Measurements from ENCODE around the gene GLDN. TPM values are rescaled to one million over a fixed set of nuclear protein-coding genes. Genes with fewer than 3 reads are reported as not detected.
A peak's percentile ranks its signal among the peaks of the same experiment; 100 is the strongest.

Gene GLDN
- total RNA-seq, result 0.13 and 0.26 TPM in 2 replicates

GRCh38 chr15:51341366-51342226, at the start of gene GLDN:
GLDN (plus strand) TSS chr15:51341655; CDS start chr15:51341685, 30 bp downstream.
- DNase-seq (ENCODE audit: low read depth), result no peak

GRCh38 chr15:51298620-51299019, 42.8 kb upstream of the GLDN start:
- no peak for TF ChIP-seq CTCF (IDR thresholded peaks at IDR 0.05; ENCODE audit: insufficient read depth, low read length, severe bottlenecking)
- FAIRE-seq (no peak), DNase-seq (ENCODE audit: low read depth) (no peak)
- Histone ChIP-seq H3K27me3 (ENCODE audit: control insufficient read depth, insufficient read depth, low read length) (peaks cover 6% of the 10 kb centered on the region), H3K4me3 (ENCODE audit: low read depth, low read length) (no peak overlapping the region), H3K36me3 (ENCODE audit: control insufficient read depth, insufficient read depth, low read length) (no peaks in the 10 kb centered on the region)

More at GRCh38 chr15:51341366-51342226, at the start of gene GLDN:
- peaks cover 28% of the 10 kb centered on the region for H3K27me3 ChIP-seq (ENCODE audit: control insufficient read depth, insufficient read depth, low read length)
- H3K36me3 ChIP-seq (ENCODE audit: control insufficient read depth, insufficient read depth, low read length), result no peaks in the 10 kb centered on the region
- no peak for FAIRE-seq
- H3K4me3 ChIP-seq (ENCODE audit: low read depth, low read length), result peak within 1 kb of the TSS; percentile 25
- no peak for TF ChIP-seq CTCF (IDR thresholded peaks at IDR 0.05; ENCODE audit: insufficient read depth, low read length, severe bottlenecking)

GRCh38 chr15:51299187-51300015, 42.1 kb upstream of the GLDN start:
- no peaks in the 10 kb centered on the region for H3K36me3 ChIP-seq (ENCODE audit: control insufficient read depth, insufficient read depth, low read length)
- FAIRE-seq, result no peak
- no peak overlapping the region for H3K4me3 ChIP-seq (ENCODE audit: low read depth, low read length)
- TF ChIP-seq CTCF (IDR thresholded peaks at IDR 0.05; ENCODE audit: insufficient read depth, low read length, severe bottlenecking), result no peak
- DNase-seq (ENCODE audit: low read depth), result no peak
- H3K27me3 ChIP-seq (ENCODE audit: control insufficient read depth, insufficient read depth, low read length), result peaks cover 10% of the 10 kb centered on the region

- no peak for TF ChIP-seq CTCF (IDR thresholded peaks at IDR 0.05; ENCODE audit: insufficient read depth, low read length, severe bottlenecking)
- H3K4me3 ChIP-seq (ENCODE audit: low read depth, low read length), result no peak overlapping the region
- DNase-seq (ENCODE audit: low read depth) (no peak), FAIRE-seq (no peak)
- H3K27me3 ChIP-seq (ENCODE audit: control insufficient read depth, insufficient read depth, low read length), result peaks cover 10% of the 10 kb centered on the region
- H3K36me3 ChIP-seq (ENCODE audit: control insufficient read depth, insufficient read depth, low read length), result no peaks in the 10 kb centered on the region
Measured at GRCh38 chr15:51302480-51302879, 39.0 kb upstream of the GLDN start.

GRCh38 chr15:51303462-51303980, 37.9 kb upstream of the GLDN start:
- peaks cover 9% of the 10 kb centered on the region for H3K27me3 ChIP-seq (ENCODE audit: control insufficient read depth, insufficient read depth, low read length)
- no peak for TF ChIP-seq CTCF (IDR thresholded peaks at IDR 0.05; ENCODE audit: insufficient read depth, low read length, severe bottlenecking)
- no peak for FAIRE-seq
- no peaks in the 10 kb centered on the region for H3K36me3 ChIP-seq (ENCODE audit: control insufficient read depth, insufficient read depth, low read length)
- no peak for DNase-seq (ENCODE audit: low read depth)
- H3K4me3 ChIP-seq (ENCODE audit: low read depth, low read length), result no peak overlapping the region

Measured in bronchial epithelial cell (primary cell).